HepG2 (cell line): ENCODE results near the gene TAS1R1. TPM values are rescaled to one million over a fixed set of nuclear protein-coding genes. Genes with fewer than 3 reads are reported as not detected.

Source experiments
- ARNTL ChIP-seq: sonication (generic); formaldehyde crosslinking; IDR thresholded peaks from 2 replicates; pipeline ENCODE4 v1.4.0; 2020; ENCODE audit warnings: mild to moderate bottlenecking, missing genetic modification reagents
- FLYWCH1 ChIP-seq: sonication (generic); formaldehyde crosslinking; IDR thresholded peaks from 2 replicates; pipeline ENCODE4 v1.8.1; 2023; ENCODE audit warnings: mild to moderate bottlenecking, missing genetic modification reagents
- HES4 ChIP-seq: sonication (generic); formaldehyde crosslinking; IDR thresholded peaks from 2 replicates; pipeline ENCODE4 v1.9.0; 2021; ENCODE audit warnings: mild to moderate bottlenecking, missing genetic modification reagents, borderline replicate concordance
- IRX3 ChIP-seq: sonication (generic); formaldehyde crosslinking; IDR thresholded peaks from 2 replicates; pipeline ENCODE4 v1.8.1; 2023; ENCODE audit warnings: mild to moderate bottlenecking, low read depth, missing genetic modification reagents, borderline replicate concordance
- KLF15 ChIP-seq: sonication (generic); formaldehyde crosslinking; IDR thresholded peaks from 2 replicates; pipeline ENCODE4 v1.8.1; 2023; ENCODE audit warnings: borderline replicate concordance, mild to moderate bottlenecking, inconsistent platforms, missing genetic modification reagents, mixed read lengths
- MEF2D ChIP-seq: sonication (generic); formaldehyde crosslinking; IDR thresholded peaks from 2 replicates; pipeline ENCODE4 v1.5.1; 2020; ENCODE audit warnings: mild to moderate bottlenecking, missing genetic modification reagents
- MYNN ChIP-seq: sonication (generic); formaldehyde crosslinking; IDR thresholded peaks from 2 replicates; pipeline ENCODE4 v1.4.0; 2020; ENCODE audit warnings: mild to moderate bottlenecking, low read depth, missing genetic modification reagents
- NR3C1 ChIP-seq: sonication (generic); formaldehyde crosslinking; IDR thresholded peaks from 2 replicates; pipeline ENCODE4 v1.4.0; 2020; ENCODE audit warnings: missing genetic modification reagents
- PAF1 ChIP-seq: IDR thresholded peaks from 2 replicates; pipeline ENCODE4 v1.6.1; 2016; ENCODE audit warnings: missing genetic modification reagents, missing compliant biosample characterization
- PCBP2 ChIP-seq: fragments of 200-400 bp; formaldehyde crosslinking; optimal IDR thresholded peaks from 2 replicates; pipeline ENCODE3; 2018; ENCODE audit warnings: low read length, low read depth; ENCODE audit not compliant: poor library complexity, severe bottlenecking
- RBFOX2 ChIP-seq: fragments of 200-400 bp; formaldehyde crosslinking; IDR thresholded peaks from 2 replicates; pipeline ENCODE4 v1.6.1; 2017; ENCODE audit warnings: low read depth, mild to moderate bottlenecking, low read length
- SIX1 ChIP-seq: sonication (generic); formaldehyde crosslinking; IDR thresholded peaks from 2 replicates; pipeline ENCODE4 v1.4.0; 2020; ENCODE audit warnings: missing genetic modification reagents, borderline replicate concordance
- SMAD9 ChIP-seq: sonication (generic); formaldehyde crosslinking; IDR thresholded peaks from 2 replicates; pipeline ENCODE4 v1.5.1; 2020; ENCODE audit warnings: mild to moderate bottlenecking, missing genetic modification reagents
- SNAI1 ChIP-seq: sonication (generic); formaldehyde crosslinking; IDR thresholded peaks from 2 replicates; pipeline ENCODE4 v1.5.0; 2020; ENCODE audit warnings: mild to moderate bottlenecking, missing genetic modification reagents, borderline replicate concordance
- TEAD2 ChIP-seq: sonication (generic); formaldehyde crosslinking; IDR thresholded peaks from 2 replicates; pipeline ENCODE4 v1.9.0; 2021; ENCODE audit warnings: missing genetic modification reagents
- U2AF1 ChIP-seq: fragments of 200-400 bp; formaldehyde crosslinking; optimal IDR thresholded peaks from 2 replicates; pipeline ENCODE3; 2017; ENCODE audit warnings: mild to moderate bottlenecking, low read depth, low read length
- YEATS2 ChIP-seq: sonication (generic); formaldehyde crosslinking; IDR thresholded peaks from 2 replicates; pipeline ENCODE4 v1.4.0; 2020; ENCODE audit warnings: missing genetic modification reagents, borderline replicate concordance
- ZFP41 ChIP-seq: sonication (generic); formaldehyde crosslinking; IDR thresholded peaks from 2 replicates; pipeline ENCODE4 v1.4.0; 2020; ENCODE audit warnings: mild to moderate bottlenecking, missing genetic modification reagents, borderline replicate concordance
- ZMYM3 ChIP-seq: sonication (generic); formaldehyde crosslinking; IDR thresholded peaks from 2 replicates; pipeline ENCODE4 v1.5.1; 2020; ENCODE audit warnings: mild to moderate bottlenecking, missing genetic modification reagents
- ZNF12 ChIP-seq: sonication (generic); formaldehyde crosslinking; IDR thresholded peaks from 2 replicates; pipeline ENCODE4 v1.5.0; 2020; ENCODE audit warnings: missing genetic modification reagents
- ZNF160 ChIP-seq: sonication (generic); formaldehyde crosslinking; IDR thresholded peaks from 2 replicates; pipeline ENCODE4 v1.8.0; 2022; ENCODE audit warnings: mild to moderate bottlenecking, inconsistent platforms, missing genetic modification reagents
- ZNF256 ChIP-seq: sonication (generic); formaldehyde crosslinking; conservative IDR thresholded peaks from 2 replicates; pipeline ENCODE4 v1.4.0; 2020; ENCODE audit warnings: missing genetic modification reagents
- ZNF292 ChIP-seq: sonication (generic); formaldehyde crosslinking; IDR thresholded peaks from 2 replicates; pipeline ENCODE4 v1.8.1; 2022; ENCODE audit warnings: mild to moderate bottlenecking, low read depth, missing genetic modification reagents, borderline replicate concordance
- ZNF44 ChIP-seq: sonication (generic); formaldehyde crosslinking; IDR thresholded peaks from 2 replicates; pipeline ENCODE4 v1.5.1; 2020; ENCODE audit warnings: mild to moderate bottlenecking, missing genetic modification reagents
- ZNF552 ChIP-seq: sonication (generic); formaldehyde crosslinking; IDR thresholded peaks from 2 replicates; pipeline ENCODE4 v1.9.0; 2022; ENCODE audit warnings: missing genetic modification reagents, mild to moderate bottlenecking, borderline replicate concordance
- ZNF629 ChIP-seq: sonication (generic); formaldehyde crosslinking; conservative IDR thresholded peaks from 2 replicates; pipeline ENCODE4 v1.5.0; 2020; ENCODE audit warnings: missing genetic modification reagents
- ZNF703 ChIP-seq: sonication (generic); formaldehyde crosslinking; IDR thresholded peaks from 2 replicates; pipeline ENCODE4 v1.5.1; 2020; ENCODE audit warnings: missing genetic modification reagents, mild to moderate bottlenecking, moderate library complexity, borderline replicate concordance
- ZNF878 ChIP-seq: sonication (generic); formaldehyde crosslinking; IDR thresholded peaks from 2 replicates; pipeline ENCODE4 v1.8.1; 2023; ENCODE audit warnings: mild to moderate bottlenecking, missing genetic modification reagents, moderate library complexity
- polyA plus RNA-seq, 8 experiments: library from polyadenylated mRNA; depleted of rRNA in 3 of 8; stranded (reverse) in 7 of 8; unstranded in 1 of 8; fragments of >200 nt; fragmentation: Illumina TruSeq in 4 of 8; extraction: Trizol in 4 of 8; gene quantifications; 2 replicates each; pipeline versions ENCODE4 v1.2.1 to v1.2.3, GENCODE V29; 2011 to 2016; ENCODE audit warnings: low read depth in 4 of 8, missing spikeins in 1 of 8, mixed read lengths in 1 of 8; ENCODE audit not compliant: insufficient read depth in 1 of 8
- total RNA-seq, 5 experiments: library from RNA; depleted of rRNA; stranded (reverse); fragments of >200 nt; fragmentation: Illumina TruSeq; extraction: Trizol; gene quantifications; 2 replicates each; pipeline ENCODE4 v1.2.3, GENCODE V29; 2016; ENCODE audit warnings: low read depth in 1 of 5
- TF ChIP-seq, protein P1 (sequence below): sonication (generic); formaldehyde crosslinking; IDR thresholded peaks from 2 replicates; pipeline ENCODE4 v1.4.0; 2020; ENCODE audit warnings: missing genetic modification reagents, borderline replicate concordance
- TF ChIP-seq, protein P2 (sequence below), 2 experiments: fragments of 450-650 bp in 1 of 2; sonication (generic) in 1 of 2; formaldehyde crosslinking; IDR thresholded peaks; 2 replicates each; pipeline versions ENCODE4 v1.5.0 to v1.8.0; 2020 to 2022; ENCODE audit warnings: mild to moderate bottlenecking in 1 of 2, missing genetic modification reagents in 1 of 2

The TAS1R1 gene
- total and polyA plus RNA-seq, 2 of the 13 experiments (the other 11 are each of a cell fraction or from before 2014, with no cell fraction given) = 1.4 to 1.6 TPM

DNA sequence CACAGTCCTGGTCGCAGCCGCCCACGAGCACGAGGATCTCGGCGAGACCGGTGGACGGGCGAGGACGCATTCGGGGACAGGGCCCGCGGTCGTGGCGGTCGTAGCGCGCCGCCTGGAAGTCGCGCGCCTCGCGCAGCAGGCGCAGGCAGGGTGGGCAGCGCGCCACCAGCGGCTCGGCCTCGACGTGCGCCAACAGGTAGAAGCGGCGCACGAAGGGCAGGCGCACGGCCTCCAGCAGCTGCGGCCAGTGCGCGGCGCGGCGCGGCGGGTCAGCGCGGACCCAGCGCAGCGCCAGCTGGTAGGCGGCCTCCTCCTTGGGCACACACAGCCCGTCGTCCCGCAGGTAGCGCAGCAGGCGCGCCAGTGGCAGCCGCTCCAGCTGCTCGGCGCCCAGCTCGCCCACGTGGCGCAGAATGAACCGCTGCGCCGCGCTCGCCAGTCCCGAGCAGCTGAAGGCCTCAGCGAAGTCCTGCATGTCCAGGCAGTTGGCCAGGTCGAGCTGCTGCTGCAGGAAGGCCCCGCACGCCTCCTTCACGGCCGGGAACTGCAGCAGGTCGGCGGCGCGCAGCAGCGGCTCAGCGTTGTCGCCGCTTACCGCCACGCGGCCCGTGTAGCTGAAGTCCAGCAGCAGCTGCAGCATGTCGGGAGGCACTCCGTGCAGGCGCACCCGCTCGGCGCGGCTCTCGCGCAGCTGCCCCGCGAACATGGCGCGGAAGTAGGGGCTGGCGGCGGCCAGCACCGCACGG, 47.0 kb downstream of the TAS1R1 start (continued):
- TF ChIP-seq ZNF160 = no peak
- TF ChIP-seq, protein P1, sequence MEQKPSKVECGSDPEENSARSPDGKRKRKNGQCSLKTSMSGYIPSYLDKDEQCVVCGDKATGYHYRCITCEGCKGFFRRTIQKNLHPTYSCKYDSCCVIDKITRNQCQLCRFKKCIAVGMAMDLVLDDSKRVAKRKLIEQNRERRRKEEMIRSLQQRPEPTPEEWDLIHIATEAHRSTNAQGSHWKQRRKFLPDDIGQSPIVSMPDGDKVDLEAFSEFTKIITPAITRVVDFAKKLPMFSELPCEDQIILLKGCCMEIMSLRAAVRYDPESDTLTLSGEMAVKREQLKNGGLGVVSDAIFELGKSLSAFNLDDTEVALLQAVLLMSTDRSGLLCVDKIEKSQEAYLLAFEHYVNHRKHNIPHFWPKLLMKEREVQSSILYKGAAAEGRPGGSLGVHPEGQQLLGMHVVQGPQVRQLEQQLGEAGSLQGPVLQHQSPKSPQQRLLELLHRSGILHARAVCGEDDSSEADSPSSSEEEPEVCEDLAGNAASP (CRISPR knock-in tag) = no peak
- no peak for TF ChIP-seq PAF1 (CRISPR knock-in tag)
- TF ChIP-seq ZNF44 (CRISPR knock-in tag) = no peak
- no peak for TF ChIP-seq ZMYM3 (CRISPR knock-in tag)
- TF ChIP-seq SMAD9 (CRISPR knock-in tag) = 0 out of 2 replicates have a peak, but pooled peaks have one; percentile 61
- peak; percentile 21; the same call in 1 of the 2 replicates for TF ChIP-seq IRX3 (CRISPR knock-in tag)
- TF ChIP-seq ZNF878 (CRISPR knock-in tag) = no peak
- no peak for TF ChIP-seq ZNF12 (CRISPR knock-in tag)
- no peak; the same call in 1 of the 2 replicates for TF ChIP-seq FLYWCH1 (CRISPR knock-in tag)
- TF ChIP-seq ZNF292 (CRISPR knock-in tag) = no peak
- TF ChIP-seq, protein P2, sequence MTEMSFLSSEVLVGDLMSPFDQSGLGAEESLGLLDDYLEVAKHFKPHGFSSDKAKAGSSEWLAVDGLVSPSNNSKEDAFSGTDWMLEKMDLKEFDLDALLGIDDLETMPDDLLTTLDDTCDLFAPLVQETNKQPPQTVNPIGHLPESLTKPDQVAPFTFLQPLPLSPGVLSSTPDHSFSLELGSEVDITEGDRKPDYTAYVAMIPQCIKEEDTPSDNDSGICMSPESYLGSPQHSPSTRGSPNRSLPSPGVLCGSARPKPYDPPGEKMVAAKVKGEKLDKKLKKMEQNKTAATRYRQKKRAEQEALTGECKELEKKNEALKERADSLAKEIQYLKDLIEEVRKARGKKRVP (CRISPR knock-in tag; IDR thresholded peaks at IDR 0.05) = peak in 1 of 2 experiments; percentile 10; a peak in 1 of 4 replicates
- peak; percentile 51 for TF ChIP-seq TEAD2
- no peak for TF ChIP-seq YEATS2 (CRISPR knock-in tag)
- no peak for TF ChIP-seq KLF15 (CRISPR knock-in tag)
- TF ChIP-seq ZNF256 (CRISPR knock-in tag) = peak; percentile 79; the same call in 1 of the 2 replicates
- TF ChIP-seq SNAI1 = no peak
- peak; percentile 62; the same call in 1 of the 2 replicates for TF ChIP-seq RBFOX2
- TF ChIP-seq SIX1 (CRISPR knock-in tag) = no peak
- TF ChIP-seq ARNTL (CRISPR knock-in tag) = no peak; the same call in 1 of the 2 replicates
- TF ChIP-seq PCBP2 = no peak
- peak; percentile 2; the same call in 1 of the 2 replicates for TF ChIP-seq HES4 (CRISPR knock-in tag)
- no peak for TF ChIP-seq ZNF552 (CRISPR knock-in tag)
- TF ChIP-seq MEF2D (CRISPR knock-in tag) = no peak
- TF ChIP-seq U2AF1 = no peak
- TF ChIP-seq ZNF629 (CRISPR knock-in tag) = no peak
- no peak; the same call in 1 of the 2 replicates for TF ChIP-seq ZNF703
- TF ChIP-seq ZFP41 (CRISPR knock-in tag) = no peak
- no peak for TF ChIP-seq MYNN (CRISPR knock-in tag)
- no peak for TF ChIP-seq NR3C1
